Activated CD4-positive, alpha-beta T cell treated with anti-CD3 and anti-CD28 coated beads, Interleukin-2, Interleukin-4, amounts not matched to agents 100 ng/mL and 50 ng/mL, durations not matched to agents 16 hours and 8 hours (primary cell): ENCODE data around the gene PET100.

Source experiments
- DNase-seq: peaks from one replicate; pipeline ENCODE4 v3.0.0-alpha.2; 2020; ENCODE audit warnings: low spot score

The PET100 gene

DNA sequence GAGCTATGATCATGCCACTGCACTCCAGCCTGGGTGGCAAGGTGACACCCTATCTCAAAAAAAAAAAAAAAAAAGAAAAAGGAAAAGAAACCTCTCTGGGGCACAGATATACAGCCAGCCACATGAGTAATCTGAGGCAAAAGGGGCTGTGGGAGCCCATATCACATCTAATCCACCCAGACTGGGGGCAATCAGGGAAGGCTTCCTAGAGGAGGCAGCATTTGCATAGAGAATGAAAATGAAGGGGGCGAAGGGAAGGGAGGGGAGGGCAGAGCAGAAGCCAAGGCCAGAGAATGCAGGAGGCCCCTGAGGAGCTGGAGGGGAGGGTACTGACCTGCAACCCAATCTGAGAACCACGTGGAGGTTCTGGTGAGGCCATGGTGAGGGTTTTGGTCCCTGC is 20.6 kb downstream of the PET100 start:
- no peak for DNase-seq

DNA sequence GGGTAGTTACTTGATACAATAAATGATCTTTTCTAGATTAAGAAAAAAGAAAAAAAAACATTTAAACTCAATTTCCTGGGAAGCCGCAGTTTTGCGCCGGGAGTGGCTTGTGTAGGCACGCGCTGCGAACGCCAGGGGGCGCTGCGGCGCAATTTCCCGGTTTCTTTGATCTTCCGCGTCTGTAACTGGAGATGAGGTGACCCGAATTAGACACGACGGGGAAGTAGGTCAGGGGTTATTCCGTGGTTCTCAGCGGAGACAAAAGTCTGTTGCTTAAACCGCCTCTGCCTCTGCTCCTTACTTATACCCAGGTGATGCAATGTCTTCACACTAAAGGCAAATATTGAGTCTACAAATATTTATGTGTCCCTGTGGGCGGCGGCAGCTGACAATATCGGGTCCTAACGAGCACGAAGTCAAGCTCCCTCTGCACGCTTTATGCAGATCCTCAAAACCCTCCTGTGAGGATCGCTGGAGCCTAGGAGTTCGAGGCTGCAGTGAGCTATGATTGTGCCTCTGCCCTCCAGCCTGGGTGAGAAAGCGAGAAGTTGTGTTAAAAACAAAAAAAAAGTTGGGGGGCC is 22.6 kb downstream of the PET100 start:
- peak; percentile 82 for DNase-seq

DNA sequence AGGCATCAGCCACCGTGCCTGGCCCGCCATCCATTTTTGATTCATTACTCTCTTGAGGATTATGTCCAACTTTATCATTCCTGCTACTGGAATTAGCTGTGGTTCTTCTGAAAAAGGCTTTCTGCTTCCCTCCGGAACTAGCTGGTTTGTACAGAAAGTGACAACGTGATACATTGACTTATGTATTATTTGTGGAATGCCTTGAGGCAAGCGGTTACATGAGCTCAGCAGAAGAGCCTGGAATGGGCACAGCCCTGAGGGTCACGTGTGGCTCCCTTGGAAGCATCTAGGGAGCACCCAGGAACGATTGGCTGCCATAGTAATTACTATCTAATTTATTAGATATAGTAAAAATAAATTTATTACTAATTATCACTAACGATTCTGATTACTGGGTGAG is 24.8 kb downstream of the PET100 start:
- DNase-seq, result no peak

DNA sequence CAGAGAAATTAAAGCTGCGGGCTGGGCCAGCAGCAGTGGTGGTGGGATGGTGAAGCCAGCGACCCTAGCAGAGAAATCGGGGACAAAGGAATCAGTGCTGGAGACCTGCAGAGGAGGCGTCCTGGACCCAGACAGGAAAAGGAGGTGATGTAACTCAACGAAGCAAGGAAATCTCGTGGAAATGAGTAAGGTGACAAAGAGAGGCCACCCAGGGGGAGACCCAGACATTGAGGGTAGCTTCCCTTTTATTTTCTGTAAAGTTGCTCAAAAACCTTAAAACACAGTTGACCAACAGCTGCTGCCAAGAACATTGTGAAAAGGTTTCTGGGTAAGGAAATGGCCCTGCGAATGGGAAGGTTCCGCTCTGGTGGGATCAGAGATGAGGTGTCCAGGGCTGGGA is 26.0 kb downstream of the PET100 start:
- no peak for DNase-seq

DNA sequence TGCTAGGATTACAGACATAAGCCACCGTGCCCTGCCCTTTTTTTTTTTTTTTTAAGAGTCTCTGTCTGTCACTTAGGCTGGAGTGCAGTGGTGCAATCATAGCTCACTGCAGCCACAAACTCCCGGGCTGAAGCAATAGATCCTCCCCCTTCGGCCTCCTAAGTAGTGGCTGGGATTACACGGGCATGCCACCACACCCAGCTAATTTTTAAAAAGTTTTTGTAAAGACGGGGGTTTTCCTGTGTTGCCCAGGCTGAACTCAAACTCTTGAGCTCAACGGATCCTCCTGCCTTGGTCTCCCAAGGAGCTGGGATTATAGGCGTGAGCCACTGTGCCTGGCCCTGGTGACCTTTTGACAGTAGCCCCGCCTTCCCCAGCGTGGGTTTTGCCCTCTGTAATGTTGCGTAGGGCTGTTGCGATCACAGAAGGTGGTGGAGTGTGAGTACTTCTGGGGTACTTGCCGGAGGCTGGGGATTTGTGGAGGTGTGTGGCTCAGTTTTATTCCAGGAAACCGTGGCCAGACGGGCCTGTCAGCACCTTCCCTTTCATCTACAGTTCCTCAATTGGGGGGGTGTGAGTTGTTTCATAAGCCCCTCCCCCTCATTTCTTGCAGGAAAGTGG is 27.6 kb downstream of the PET100 start:
- no peak for DNase-seq

DNA sequence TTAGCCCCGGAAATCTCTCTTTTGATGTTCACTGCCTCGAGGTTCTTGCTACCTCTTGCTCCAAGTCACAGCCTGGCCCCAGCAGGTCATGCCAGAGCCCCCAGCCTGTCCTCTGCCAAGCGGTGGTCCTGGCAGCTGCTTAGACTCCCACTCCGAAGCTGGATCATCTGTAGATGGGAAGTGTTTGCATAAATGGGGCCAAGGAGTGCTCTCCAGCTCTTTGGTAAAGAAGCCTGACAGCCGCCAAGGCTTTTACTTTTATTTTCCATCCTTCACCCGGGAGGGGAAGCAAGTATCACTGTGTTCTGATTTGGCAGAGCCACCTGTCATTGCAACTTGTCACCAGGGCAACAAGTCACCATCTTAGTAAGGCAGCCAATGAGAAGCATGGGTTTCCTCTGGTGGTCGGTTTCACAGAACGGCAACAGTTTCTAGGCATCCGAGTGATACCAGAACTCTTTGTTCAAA is 28.7 kb downstream of the PET100 start:
- DNase-seq, result peak; percentile 66

DNA sequence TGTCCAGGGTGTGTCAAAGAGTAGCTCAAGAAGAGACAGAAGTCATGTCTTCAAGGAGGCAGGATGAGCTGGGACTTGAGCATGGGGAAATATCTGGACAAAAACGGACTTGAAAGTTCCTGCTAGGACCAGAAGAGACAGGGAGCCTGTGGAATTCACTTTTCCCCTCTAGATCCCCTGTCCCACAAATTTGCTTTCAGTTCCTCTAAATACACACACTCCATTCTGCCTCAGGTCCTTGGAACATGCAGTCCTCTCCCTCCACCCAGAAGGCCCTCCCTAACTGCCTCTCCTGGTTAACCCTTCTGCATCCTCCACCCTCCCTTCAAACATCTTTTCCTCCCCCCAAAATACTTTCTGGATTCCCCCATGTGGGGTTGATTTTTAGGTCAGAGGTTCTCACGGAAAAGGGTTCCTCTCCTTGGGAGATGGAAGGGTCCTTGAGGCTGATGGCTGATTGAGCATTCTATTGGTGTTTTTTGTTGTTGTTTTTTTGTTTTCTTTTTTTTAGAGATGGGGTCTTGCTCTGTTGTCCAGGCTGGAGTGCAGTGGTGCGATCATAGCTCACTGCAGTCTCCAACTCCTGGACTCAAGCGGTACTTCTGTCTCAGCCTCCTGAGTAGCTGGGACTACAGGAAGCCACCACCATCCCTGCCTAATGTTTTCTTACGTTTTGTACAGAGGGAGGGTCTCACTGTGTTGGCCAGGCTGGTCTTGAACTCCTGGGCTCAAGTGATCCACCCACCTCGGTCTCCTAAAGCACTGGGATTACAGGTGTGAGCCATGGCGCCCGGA is 32.3 kb downstream of the PET100 start:
- DNase-seq, result no peak

DNA sequence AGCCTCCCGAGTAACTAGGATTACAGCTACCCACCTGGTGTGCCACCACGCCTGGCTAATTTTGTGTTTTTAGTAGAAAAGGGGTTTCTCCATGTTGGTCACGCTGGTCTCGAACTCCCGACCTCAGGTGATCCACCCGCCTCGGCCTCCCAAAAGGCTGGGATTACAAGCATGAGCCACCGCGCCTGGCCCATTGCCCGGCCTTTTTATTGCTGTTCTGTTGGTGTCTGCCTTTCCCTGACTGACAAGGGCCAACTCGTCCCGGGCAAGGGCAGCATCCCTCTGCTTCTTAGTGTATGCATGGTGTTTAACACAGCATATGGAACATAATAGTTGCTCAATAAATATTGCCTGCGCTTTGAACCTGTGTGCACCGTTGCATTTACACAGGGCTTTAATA is 33.1 kb downstream of the PET100 start:
- DNase-seq, result no peak

DNA sequence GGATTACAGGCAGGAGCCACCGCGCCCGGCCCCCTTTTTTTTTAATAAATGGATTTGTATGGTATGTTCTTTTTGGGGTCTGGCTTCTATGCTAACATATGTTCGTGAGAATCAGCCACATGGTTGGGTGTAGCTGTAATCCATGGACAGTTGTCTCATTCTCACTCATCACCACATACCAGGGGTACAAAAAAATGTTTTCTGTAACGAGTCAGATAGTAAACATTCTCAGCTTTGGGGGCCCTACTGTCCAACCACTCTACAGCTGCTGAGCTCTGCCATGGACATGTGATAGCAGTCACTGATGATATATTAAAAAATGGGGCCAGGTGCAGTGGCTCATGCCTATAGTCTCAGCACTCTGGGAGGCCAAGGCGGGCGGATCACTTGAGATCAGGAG is 34.1 kb downstream of the PET100 start:
- no peak for DNase-seq

DNA sequence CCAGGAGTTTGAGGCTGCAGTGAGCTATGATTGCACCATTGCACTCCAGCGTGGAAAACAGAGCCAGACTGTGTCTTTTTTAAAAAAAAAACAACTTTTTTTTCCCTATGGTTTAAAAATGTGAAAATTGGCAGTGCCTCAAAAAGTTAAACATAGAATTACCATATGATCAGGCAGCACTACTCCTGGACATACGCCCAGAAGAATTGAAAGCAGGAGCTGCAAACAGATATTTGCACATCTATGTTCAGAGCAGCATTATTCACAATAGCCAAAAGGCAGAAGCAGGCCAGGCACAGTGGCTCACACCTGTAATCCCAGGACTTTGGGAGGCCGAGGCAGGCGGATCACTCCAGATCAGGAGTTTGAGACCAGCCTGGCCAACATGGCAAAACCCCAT is 35.5 kb downstream of the PET100 start:
- no peak for DNase-seq

DNA sequence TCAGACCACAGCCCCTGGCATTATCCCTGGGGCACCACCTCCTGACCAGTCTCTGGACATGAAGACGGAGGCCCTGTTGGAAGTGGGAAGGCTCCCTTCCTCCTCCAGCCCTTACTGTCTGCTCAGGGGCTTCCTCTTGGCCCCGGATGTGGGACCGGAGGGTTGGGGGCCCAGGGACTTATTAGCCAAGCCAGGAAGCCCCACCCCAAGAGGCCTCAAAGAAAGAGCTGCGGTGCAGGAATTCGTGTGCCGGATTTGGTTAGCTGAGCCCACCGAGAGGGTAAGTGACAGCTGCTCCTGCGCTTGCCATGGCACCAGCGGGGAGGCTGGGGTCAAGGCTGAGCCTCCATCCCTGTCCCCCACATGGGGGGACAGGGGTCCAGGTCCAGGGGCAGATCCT is 39.2 kb downstream of the PET100 start, which contains the start of gene RETN:
TSS of gene RETN (plus strand) at position 208 of the 400 bp plus-strand sequence. CDS start 278 bp downstream, outside the sequence.
- DNase-seq, result no peak

DNA sequence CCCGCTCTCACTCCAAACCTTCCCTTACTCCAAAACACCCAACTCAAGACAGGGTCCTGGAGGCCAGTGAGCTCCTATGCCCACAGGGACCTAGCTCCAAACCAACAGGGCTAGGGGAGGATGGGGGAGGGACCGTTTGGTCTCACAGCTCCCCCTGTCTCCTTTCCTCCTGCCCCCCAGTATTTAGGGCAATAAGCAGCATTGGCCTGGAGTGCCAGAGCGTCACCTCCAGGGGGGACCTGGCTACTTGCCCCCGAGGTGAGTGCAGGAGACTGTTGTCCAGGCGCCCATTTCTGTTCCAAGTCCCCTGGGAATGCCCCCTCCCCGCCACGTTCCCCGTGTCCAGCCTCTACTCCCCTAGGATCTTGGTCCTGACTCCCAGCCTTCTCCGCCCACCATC is 40.0 kb downstream of the PET100 start:
- no peak for DNase-seq

DNA sequence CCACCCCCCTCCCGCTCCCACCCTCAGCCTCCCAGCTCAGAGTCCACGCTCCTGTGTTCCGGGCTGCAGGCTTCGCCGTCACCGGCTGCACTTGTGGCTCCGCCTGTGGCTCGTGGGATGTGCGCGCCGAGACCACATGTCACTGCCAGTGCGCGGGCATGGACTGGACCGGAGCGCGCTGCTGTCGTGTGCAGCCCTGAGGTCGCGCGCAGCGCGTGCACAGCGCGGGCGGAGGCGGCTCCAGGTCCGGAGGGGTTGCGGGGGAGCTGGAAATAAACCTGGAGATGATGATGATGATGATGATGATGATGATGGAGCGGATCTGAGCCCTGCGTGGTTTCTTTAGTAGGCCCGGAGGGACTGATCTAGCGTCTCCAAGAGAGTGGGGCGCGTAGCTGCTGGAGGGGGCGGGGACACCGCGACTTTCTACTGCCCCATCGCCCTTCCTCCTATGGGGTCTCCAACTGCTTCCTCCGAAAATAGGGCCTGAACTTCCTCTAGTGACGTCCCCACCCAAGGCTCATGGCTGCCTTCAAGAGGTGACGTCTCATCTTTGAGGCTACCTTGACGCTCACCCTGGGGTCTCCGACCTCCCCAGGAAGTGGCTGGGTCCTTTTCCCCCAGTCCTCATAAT is 40.7 kb downstream of the PET100 start:
- DNase-seq, result no peak

DNA sequence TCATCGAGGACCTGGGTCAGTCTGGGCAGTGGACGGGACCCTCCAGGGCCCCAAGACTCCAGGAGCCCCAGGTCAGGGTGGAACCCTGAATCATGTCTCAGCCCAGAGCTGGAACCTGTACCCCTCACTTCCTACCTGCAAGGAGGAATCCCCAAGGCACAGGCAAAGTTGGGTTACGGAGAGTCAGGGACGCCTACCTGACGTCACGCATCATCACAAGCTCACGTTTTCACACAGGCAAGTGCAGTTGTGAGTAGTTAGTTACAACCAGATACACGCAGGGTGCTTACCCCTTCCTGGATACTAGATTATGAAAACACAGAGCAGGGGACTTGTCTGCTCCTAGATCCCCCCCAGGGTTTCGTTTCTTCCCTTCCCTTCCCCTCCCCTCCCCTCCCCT is 41.2 kb downstream of the PET100 start:
- DNase-seq, result no peak

DNA sequence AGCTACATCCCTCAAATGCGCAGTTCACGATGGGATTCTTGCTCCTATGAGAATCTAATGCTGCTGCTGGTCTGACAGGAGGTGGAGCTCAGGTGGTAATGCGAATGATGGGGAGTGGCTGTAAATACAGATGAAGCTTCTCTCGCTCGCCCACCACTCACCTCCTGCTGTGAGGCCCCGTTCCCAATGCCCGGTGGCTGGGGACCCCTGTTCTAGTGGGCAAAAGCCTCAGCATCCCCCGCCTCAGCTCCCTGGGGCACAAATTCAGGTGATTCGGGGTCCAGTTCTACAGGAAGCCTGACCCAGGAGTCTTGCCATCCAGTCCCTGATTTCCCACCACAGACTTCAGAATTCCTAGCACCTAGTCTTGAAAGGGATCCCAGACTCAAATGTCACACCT is 42.9 kb downstream of the PET100 start:
- no peak for DNase-seq

DNA sequence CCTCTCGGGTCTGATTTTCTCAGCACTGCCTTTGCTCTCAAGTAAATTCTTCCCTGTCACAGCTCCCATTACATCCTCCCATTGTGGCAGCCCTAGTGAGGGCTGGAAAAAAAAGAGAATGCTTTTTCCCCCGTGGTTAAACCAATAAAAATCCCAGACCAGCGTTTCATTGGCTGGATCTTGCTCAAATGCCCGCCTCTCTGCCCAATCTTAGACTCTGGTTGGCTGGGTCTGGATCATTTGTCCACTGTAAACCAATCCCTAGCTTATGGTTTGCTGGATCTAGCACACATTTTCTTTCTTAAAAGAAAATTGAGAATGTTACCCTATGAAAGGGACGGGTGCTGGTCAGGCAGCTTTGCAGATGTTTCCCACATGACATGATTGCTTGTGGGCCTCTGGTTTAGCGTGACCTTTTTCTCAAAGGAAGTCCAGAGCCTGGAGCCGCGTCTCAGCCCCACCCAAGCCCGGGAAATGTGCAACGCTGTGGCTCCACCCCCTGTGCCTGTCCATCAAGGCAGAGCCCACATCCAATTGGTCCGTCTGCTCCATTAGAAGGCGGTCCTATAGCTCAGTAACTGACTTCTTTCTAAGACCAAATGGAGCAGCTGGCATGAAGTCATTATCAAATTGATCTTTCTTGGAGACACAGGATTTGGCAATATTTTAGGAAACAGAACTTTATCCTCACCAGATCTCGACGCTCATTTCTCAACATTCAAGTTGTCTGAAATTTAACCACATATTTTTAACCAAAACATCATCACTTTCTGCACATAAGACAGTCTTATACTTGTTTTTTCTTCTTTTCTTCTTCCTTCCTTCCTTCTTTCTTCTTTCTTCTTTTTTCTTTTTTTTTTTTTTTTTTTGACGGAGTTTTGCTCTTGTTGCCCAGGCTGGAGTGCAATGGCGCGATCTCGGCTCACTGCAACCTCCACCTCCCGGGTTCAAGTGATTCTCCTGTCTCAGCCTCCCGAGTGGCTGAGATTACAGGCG is 44.7 kb downstream of the PET100 start:
- peak; percentile 33 for DNase-seq

DNA sequence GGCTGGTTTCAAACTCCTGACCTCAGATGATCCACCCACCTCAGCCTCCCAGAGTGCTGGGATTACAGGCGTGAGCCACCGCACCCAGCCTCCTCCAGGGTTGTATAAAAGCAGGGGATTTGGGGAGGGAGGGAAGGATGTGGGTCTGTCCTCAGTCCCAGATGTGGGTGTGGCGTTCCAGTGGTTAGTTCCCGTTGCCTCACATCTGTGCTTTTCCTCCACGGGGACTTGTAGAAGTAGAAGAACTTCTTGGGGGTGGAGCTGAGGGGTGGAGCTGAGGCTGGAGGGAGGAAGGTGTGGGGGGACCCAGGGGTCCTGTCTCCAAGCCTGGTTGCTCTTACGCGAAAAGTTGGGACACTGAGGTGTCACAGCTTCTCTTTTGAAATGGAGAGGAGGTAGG is 46.8 kb downstream of the PET100 start:
- DNase-seq, result no peak

DNA sequence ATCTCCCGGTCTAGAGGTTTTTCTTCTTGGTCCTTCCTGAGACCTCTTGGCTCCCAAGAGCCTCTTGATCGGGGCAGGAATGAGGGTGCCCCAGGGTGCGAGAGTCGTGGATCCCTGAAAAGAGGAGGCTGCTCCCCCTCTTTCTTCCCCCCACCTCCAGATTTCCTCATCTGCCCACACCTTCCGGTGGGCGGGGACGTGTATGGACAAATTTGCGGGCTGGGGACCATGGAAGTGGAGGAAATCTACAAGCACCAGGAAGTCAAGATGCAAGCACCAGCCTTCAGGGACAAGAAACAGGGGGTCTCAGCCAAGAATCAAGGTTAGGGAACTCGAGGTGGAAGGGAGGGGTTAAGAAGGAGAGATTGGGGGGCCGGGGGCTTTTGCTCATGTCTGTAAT is 47.3 kb downstream of the PET100 start, which contains the start of gene MCEMP1:
TSS of gene MCEMP1 (plus strand) at position 237 of the 400 bp plus-strand sequence. CDS start at position 268, 31 bp downstream.
- no peak for DNase-seq

DNA sequence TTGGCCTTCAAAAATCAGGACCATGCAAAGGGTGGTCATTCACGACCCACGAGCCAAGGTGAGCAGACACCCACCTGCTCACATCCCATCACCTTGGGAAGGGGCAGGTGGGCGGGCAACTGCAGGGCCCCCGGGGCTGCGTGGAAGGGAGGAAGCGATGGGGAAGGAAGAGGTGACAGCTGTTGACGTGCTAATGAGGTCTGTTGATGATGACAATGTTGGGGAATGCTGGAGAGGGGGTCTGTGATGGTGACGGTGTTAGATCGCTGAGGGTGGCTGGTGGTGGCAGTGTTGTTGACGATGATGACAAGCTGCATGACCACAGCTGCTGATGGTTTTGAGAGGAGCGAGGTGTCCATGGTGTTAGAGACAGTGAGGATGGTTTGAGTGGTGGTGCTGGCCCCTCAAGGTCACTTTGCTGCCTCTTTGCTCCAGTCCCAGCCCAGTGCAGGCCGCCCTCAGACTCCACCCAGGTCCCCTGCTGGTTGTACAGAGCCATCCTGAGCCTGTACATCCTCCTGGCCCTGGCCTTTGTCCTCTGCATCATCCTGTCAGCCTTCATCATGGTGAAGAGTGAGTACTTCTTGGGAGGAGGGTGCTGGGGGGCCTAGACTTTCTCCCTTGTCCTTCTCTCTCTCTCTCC is 48.2 kb downstream of the PET100 start:
- DNase-seq, result no peak

DNA sequence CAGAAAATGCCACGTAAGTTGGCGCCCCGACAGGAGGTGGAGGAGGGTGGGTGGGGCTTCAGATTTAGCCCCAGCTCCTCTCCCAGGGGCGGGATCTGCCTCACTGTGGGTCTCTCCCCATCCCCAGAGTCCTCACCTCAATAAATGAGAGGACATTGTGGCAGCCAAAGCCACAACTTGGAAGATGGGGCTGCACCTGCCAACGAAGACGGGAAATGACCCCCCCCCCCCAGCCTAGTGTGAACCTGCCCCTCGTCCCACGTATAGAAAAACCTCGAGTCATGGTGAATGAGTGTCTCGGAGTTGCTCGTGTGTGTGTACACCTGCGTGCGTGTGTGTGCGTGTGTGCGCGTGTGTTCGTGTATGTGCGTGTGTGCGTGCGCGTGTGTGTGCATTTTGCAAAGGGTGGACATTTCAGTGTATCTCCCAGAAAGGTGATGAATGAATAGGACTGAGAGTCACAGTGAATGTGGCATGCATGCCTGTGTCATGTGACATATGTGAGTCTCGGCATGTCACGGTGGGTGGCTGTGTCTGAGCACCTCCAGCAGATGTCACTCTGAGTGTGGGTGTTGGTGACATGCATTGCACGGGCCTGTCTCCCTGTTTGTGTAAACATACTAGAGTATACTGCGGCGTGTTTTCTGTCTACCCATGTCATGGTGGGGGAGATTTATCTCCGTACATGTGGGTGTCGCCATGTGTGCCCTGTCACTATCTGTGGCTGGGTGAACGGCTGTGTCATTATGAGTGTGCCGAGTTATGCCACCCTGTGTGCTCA is 49.6 kb downstream of the PET100 start:
- peak; percentile 70 for DNase-seq
